ENCODE data around the gene SELENON. TPM values are rescaled to one million over a fixed set of nuclear protein-coding genes. Genes with fewer than 3 reads are reported as not detected.

SELENON gene
- total RNA-seq, 2 experiments from 2014 or later = 9.9 to 28.3 TPM

DNA sequence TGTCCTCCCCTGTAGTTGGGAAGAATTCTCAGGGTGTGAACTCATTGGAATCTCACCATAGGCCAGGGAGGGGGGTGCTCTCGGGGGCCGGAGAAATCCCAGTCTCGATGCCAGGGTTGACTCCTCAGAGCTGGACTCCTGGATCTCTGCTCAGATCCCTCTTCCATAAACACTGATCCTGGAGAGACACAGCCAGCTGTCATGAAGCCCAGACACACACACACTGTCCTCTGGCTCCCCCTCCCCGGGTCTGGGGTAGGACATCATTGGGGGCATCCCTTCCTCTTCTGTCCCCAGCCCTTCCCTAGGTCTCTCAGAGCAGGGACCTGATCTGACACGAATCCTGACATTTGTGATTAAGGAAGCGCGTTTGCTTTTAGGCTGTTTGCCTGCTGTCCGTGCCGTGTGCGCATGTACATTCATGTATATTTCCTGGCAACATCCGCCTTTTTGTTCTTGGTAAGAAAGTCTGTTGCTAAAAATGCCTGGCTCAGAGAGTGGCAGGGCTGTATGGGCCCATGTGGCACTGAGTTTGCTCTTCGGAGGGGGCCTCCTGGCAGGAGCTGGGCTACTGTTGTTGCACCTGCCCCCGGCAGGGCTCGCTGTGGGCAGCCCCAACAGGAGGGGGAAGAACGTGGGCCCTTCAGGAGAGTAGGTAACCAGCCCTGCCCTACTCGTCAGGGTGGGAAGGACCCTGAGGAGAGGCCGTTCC, 45.4 kb upstream of the SELENON start:
- Histone ChIP-seq H3K4me2 (ENCODE audit: low read length) (no peak overlapping the region), H3K79me2 (ENCODE audit: insufficient read depth, low read depth, low read length) (no peaks in the 10 kb centered on the region), H3K36me3 (ENCODE audit: insufficient read depth, low read length) (no peaks in the 10 kb centered on the region), H3K4me1 (ENCODE audit: insufficient read depth, low read length, poor library complexity, severe bottlenecking) (peaks cover 10% of the 10 kb centered on the region), H3K9me2 (ENCODE audit: insufficient read depth, low read length) (no peaks in the 10 kb centered on the region), H3K9me3 (ENCODE audit: low read length) (no peaks in the 10 kb centered on the region), H4K20me1 (ENCODE audit: insufficient read depth, low read length) (no peaks in the 10 kb centered on the region), H3K27ac (ENCODE audit: low read depth, low read length, poor library complexity, severe bottlenecking) (no peak overlapping the region), H3K4me3 (ENCODE audit: low read depth, low read length, poor library complexity, severe bottlenecking) (no peak overlapping the region), H2AFZ (ENCODE audit: low read length) (no peak overlapping the region)
- no peak for DNase-seq (ENCODE audit: low spot score)
- TF ChIP-seq EZH2phosphoT487 (IDR thresholded peaks at IDR 0.05; ENCODE audit: borderline replicate concordance, low read depth, low read length) (no peak), CTCF (conservative IDR thresholded peaks at IDR 0.05; ENCODE audit: low read length) (no peak)
- intact Hi-C loops (cut with micrococcal nuclease; ENCODE audit: unreplicated experiment) = no loop called here
- ChIA-PET POLR2A (interaction anchor here (0.6 kb wide), 1 partner anchor 87 kb away, joined by 5 read pairs; no protein-coding TSS in a partner anchor), CTCF (ENCODE audit: unreplicated experiment) (no interaction called here)
- BruUV-seq (replicated peaks) = no TSS peak

GRCh38 chr1:25755475-25756125, 44.4 kb upstream of the SELENON start:
- no peaks in the 10 kb centered on the region for H3K9me3 ChIP-seq (ENCODE audit: low read length)
- no peaks in the 10 kb centered on the region for H3K79me2 ChIP-seq (ENCODE audit: insufficient read depth, low read depth, low read length)
- BruUV-seq (replicated peaks) = no TSS peak
- no peak overlapping the region for H3K4me2 ChIP-seq (ENCODE audit: low read length)
- H2AFZ ChIP-seq (ENCODE audit: low read length) = no peak overlapping the region
- H3K4me3 ChIP-seq (ENCODE audit: low read depth, low read length, poor library complexity, severe bottlenecking) = no peak overlapping the region
- peaks cover 10% of the 10 kb centered on the region for H3K4me1 ChIP-seq (ENCODE audit: insufficient read depth, low read length, poor library complexity, severe bottlenecking)
- no peaks in the 10 kb centered on the region for H4K20me1 ChIP-seq (ENCODE audit: insufficient read depth, low read length)
- DNase-seq (ENCODE audit: low spot score) = no peak
- no peaks in the 10 kb centered on the region for H3K9me2 ChIP-seq (ENCODE audit: insufficient read depth, low read length)
- TF ChIP-seq CTCF (conservative IDR thresholded peaks at IDR 0.05; ENCODE audit: low read length) (no peak), EZH2phosphoT487 (IDR thresholded peaks at IDR 0.05; ENCODE audit: borderline replicate concordance, low read depth, low read length) (no peak)
- no peaks in the 10 kb centered on the region for H3K36me3 ChIP-seq (ENCODE audit: insufficient read depth, low read length)
- no peak overlapping the region for H3K27ac ChIP-seq (ENCODE audit: low read depth, low read length, poor library complexity, severe bottlenecking)
- intact Hi-C loops (cut with micrococcal nuclease; ENCODE audit: unreplicated experiment) = no loop called here
- ChIA-PET POLR2A (no interaction called here), CTCF (ENCODE audit: unreplicated experiment) (no interaction called here)

GRCh38 chr1:25756215-25756614, 43.8 kb upstream of the SELENON start:
- no TSS peak for BruUV-seq (replicated peaks)
- Histone ChIP-seq H3K9me2 (ENCODE audit: insufficient read depth, low read length) (no peaks in the 10 kb centered on the region), H3K36me3 (ENCODE audit: insufficient read depth, low read length) (no peaks in the 10 kb centered on the region)

More at GRCh38 chr1:25756215-25756614, 43.8 kb upstream of the SELENON start:
- no peaks in the 10 kb centered on the region for H4K20me1 ChIP-seq (ENCODE audit: insufficient read depth, low read length)
- no peak overlapping the region for H3K4me3 ChIP-seq (ENCODE audit: low read depth, low read length, poor library complexity, severe bottlenecking)
- ChIA-PET CTCF (ENCODE audit: unreplicated experiment) (no interaction called here), POLR2A (no interaction called here)
- no peak overlapping the region for H3K4me2 ChIP-seq (ENCODE audit: low read length)
- no peak for DNase-seq (ENCODE audit: low spot score)
- H3K79me2 ChIP-seq (ENCODE audit: insufficient read depth, low read depth, low read length) = no peaks in the 10 kb centered on the region
- intact Hi-C loops (cut with micrococcal nuclease; ENCODE audit: unreplicated experiment) = no loop called here
- H3K4me1 ChIP-seq (ENCODE audit: insufficient read depth, low read length, poor library complexity, severe bottlenecking) = peaks cover 10% of the 10 kb centered on the region
- no peaks in the 10 kb centered on the region for H3K9me3 ChIP-seq (ENCODE audit: low read length)
- no peak overlapping the region for H2AFZ ChIP-seq (ENCODE audit: low read length)
- H3K27ac ChIP-seq (ENCODE audit: low read depth, low read length, poor library complexity, severe bottlenecking) = no peak overlapping the region
- no peak for TF ChIP-seq EZH2phosphoT487 (IDR thresholded peaks at IDR 0.05; ENCODE audit: borderline replicate concordance, low read depth, low read length)
- no peak for TF ChIP-seq CTCF (conservative IDR thresholded peaks at IDR 0.05; ENCODE audit: low read length)
